Measurements from ENCODE around the gene TUBA8.
"Not testable (repeated sequence)": the region's sequence is repeated elsewhere in the genome, so short reads cannot be mapped to it uniquely, and the experiment has no call there.

- not testable (repeated sequence) for TF ChIP-seq CTCF, POLR2AphosphoS5 (IDR thresholded peaks at IDR 0.05)
Measured at GRCh38 chr22:18105981-18106380, 4.6 kb upstream of the TUBA8 start.

Data from breast epithelium (tissue), 3 donors.